Breast epithelium (tissue), 4 donors: ENCODE data around the gene PDIA2. TPM values are rescaled to one million over a fixed set of nuclear protein-coding genes. Genes with fewer than 3 reads are reported as not detected.

Source experiments
- DNase-seq, 2 donors: peaks; one replicate each; pipeline ENCODE4 v3.0.0-alpha.2; 2019; ENCODE audit warnings: low spot score in 2 of 2
- H3K27ac ChIP-seq, 2 donors: fragments of 200-600 bp; sonication (generic) in 1 of 2; one replicate each; pipeline ENCODE4 v1.5.1; 2016 to 2019; ENCODE audit warnings: mild to moderate bottlenecking in 1 of 2
- H3K27me3 ChIP-seq, 2 donors: fragments of 200-600 bp; sonication (generic) in 1 of 2; one replicate each; pipeline versions ENCODE4 v1.5.1 to v1.6.0; 2017 to 2019; ENCODE audit warnings: control low read depth in 1 of 2, mild to moderate bottlenecking in 1 of 2
- H3K36me3 ChIP-seq: fragments of 200-600 bp; one replicate; pipeline ENCODE4 v1.5.1; 2019
- H3K4me1 ChIP-seq, 2 donors: fragments of 200-600 bp; sonication (generic); one replicate each; pipeline ENCODE4 v1.5.1; 2016 to 2019; ENCODE audit warnings: control low read depth in 1 of 2
- H3K4me3 ChIP-seq, 3 donors: fragments of 200-600 bp; sonication (generic); 1 replicate in 2 of 3; 2 replicates in 1 of 3; pipeline ENCODE4 v1.5.1; 2016 to 2019; ENCODE audit warnings: mild to moderate bottlenecking in 3 of 3, moderate library complexity in 2 of 3
- H3K9me3 ChIP-seq, 2 donors: fragments of 200-600 bp; sonication (generic) in 1 of 2; one replicate each; pipeline ENCODE4 v1.5.1; 2016 to 2019; ENCODE audit warnings: control low read depth in 1 of 2
- POLR2A ChIP-seq: fragments of 450-650 bp; IDR thresholded peaks from one replicate; pipeline ENCODE4 v1.6.1; 2016; ENCODE audit warnings: antibody characterized with exemption, mild to moderate bottlenecking, moderate library complexity
- POLR2AphosphoS5 ChIP-seq, 3 donors: sonication (generic); formaldehyde crosslinking; IDR thresholded peaks; one replicate each; pipeline ENCODE4 v1.6.1; 2017; ENCODE audit warnings: antibody characterized with exemption in 3 of 3
- intact Hi-C: fragments of 100-400 bp; cut with DNase I; formaldehyde crosslinking; loops from one replicate; pipeline ENCODE4 v1.15.1; 2023; ENCODE audit warnings: low total_unique reads
- total RNA-seq, 3 donors: library from RNA; depleted of rRNA; stranded (reverse); fragments of >200 nt; gene quantifications; one replicate each; pipeline ENCODE4 v1.1.0, GENCODE V29; 2016
- TF ChIP-seq, protein P1 (sequence below), 3 donors: fragments of 450-650 bp; IDR thresholded peaks; one replicate each; pipeline ENCODE4 v1.5.1; 2016 to 2017; ENCODE audit warnings: antibody characterized with exemption in 3 of 3, mild to moderate bottlenecking in 3 of 3, moderate library complexity in 3 of 3

Gene PDIA2
- total RNA-seq, 3 donors from 2014 or later = not detected

DNA sequence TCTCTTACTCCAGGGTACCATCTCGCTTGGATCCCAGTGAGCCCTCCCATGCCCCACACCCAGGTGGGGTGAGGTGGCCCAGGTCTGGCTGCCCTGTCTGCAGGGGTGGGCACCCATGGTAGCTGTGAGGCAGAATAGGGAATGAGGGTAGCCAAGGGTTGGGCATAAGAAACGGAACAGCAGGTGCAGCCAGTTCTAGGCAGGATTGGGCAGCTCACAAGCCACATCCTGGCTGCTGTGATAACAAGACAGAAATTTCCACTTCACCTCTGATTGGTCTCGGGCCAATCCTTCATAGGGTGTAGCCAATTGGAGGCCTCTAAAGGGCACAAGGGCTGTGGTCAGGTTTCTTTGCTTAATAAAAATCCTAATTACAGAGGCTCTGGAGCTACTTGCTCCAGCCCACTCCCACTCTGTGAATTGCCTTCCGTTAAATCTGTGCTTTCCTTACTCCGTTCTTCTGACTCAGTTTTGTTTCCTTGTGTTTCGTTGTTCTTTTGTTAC is 4.0 kb upstream of the PDIA2 start:
- no peak for TF ChIP-seq POLR2AphosphoS5 (IDR thresholded peaks at IDR 0.05)
- no peak for TF ChIP-seq POLR2A
- TF ChIP-seq, protein P1, sequence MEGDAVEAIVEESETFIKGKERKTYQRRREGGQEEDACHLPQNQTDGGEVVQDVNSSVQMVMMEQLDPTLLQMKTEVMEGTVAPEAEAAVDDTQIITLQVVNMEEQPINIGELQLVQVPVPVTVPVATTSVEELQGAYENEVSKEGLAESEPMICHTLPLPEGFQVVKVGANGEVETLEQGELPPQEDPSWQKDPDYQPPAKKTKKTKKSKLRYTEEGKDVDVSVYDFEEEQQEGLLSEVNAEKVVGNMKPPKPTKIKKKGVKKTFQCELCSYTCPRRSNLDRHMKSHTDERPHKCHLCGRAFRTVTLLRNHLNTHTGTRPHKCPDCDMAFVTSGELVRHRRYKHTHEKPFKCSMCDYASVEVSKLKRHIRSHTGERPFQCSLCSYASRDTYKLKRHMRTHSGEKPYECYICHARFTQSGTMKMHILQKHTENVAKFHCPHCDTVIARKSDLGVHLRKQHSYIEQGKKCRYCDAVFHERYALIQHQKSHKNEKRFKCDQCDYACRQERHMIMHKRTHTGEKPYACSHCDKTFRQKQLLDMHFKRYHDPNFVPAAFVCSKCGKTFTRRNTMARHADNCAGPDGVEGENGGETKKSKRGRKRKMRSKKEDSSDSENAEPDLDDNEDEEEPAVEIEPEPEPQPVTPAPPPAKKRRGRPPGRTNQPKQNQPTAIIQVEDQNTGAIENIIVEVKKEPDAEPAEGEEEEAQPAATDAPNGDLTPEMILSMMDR (IDR thresholded peaks at IDR 0.05) = no peak
- Histone ChIP-seq H3K4me1 (peaks cover 6 to 13% of the 10 kb centered on the region in 2 donors), H3K36me3 (no peaks in the 10 kb centered on the region), H3K4me3 (no peak overlapping the region), H3K27ac (no peak overlapping the region), H3K27me3 (peaks cover 7 to 43% of the 10 kb centered on the region in 2 donors), H3K9me3 (no peaks in the 10 kb centered on the region)
- DNase-seq = no peak
- intact Hi-C loops = no loop called here

DNA sequence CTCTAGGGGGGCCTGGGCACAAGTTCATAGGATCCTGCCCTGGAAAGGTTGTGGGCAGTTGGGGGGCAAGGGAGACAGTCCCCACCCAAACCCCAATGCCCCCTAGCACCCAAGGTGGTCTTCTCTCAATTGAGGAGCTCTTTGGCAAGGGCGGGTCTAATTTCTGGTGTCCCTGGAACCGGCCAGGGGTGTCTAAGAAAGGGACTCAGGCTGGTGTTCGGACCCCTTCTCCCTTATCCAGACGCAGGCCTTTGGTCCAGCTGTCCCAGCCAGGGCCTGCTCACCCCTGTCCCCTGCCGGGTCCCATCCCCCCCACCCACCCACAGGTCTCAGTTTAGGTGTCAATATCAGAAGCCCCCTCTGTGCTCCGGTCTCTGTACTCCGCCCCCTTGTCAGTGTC is 3.4 kb upstream of the PDIA2 start:
- intact Hi-C loops = no loop called here
- TF ChIP-seq, protein P1 (IDR thresholded peaks at IDR 0.05) = no peak
- H3K4me1 ChIP-seq = peaks cover 6 to 13% of the 10 kb centered on the region in 2 donors
- peaks cover 7 to 41% of the 10 kb centered on the region in 2 donors for H3K27me3 ChIP-seq
- H3K9me3 ChIP-seq = no peaks in the 10 kb centered on the region
- H3K4me3 ChIP-seq = no peak overlapping the region
- H3K27ac ChIP-seq = no peak overlapping the region
- no peak for DNase-seq
- no peaks in the 10 kb centered on the region for H3K36me3 ChIP-seq

DNA sequence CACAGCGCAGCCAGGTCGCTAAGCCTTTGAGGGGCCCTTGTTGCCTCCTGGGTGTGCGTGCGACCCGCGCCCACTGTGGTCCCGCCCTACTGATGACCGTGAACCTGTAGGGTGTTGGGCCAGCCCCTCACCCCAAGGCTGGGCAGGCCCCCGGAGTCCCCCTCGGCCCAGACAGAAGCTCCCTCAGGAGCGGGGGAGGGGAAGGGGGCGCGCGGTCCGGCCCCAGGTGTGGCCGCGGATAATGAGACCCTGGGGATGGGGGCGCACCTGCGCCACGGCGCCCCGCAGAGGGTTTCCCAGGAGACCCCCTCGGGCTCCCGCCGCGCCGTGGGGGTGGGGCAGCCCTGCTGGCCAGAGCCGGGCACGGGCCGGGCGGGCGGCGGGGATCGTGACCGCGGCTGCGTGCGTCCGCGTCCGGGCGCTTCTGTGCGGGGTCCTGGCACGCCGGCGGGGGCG is 2.9 kb upstream of the PDIA2 start:
- Histone ChIP-seq H3K4me3 (peak overlapping the region in 2 of 3 donors; percentile 28 to 62), H3K4me1 (peaks cover 6 to 9% of the 10 kb centered on the region in 2 donors), H3K9me3 (no peaks in the 10 kb centered on the region), H3K36me3 (no peaks in the 10 kb centered on the region), H3K27me3 (peaks cover 7 to 36% of the 10 kb centered on the region in 2 donors), H3K27ac (no peak overlapping the region)
- intact Hi-C loops = no loop called here
- no peak for DNase-seq
- no peak for TF ChIP-seq POLR2A
- no peak for TF ChIP-seq POLR2AphosphoS5 (IDR thresholded peaks at IDR 0.05)
- TF ChIP-seq, protein P1 (IDR thresholded peaks at IDR 0.05) = no peak

DNA sequence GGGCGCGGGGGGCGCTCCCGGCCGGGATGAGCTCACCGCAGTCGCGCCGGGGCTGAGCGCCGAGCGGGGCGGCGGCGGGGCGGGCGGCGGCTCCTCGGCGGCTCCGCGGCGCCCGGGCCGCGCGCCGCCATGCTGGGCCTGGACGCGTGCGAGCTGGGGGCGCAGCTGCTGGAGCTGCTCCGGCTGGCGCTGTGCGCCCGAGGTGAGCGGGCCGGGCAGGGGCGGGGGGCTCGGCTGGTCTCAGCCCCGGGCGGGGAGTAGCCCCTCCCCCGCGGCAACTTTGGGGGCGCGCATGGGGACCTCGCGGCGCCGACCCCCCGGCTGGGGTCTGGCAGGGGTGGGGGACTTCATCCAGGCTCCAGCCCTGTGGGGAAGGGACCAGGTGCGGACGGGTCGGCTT is 2.4 kb upstream of the PDIA2 start, which contains the start of gene ARHGDIG:
ARHGDIG (plus strand) TSS at position 40 of the 400 bp plus-strand sequence; CDS start at position 130, 90 bp downstream.
- peak within 1 kb of the TSS; percentile 19 to 62 (median 28) for H3K4me3 ChIP-seq
- DNase-seq = no peak
- H3K27me3 ChIP-seq = peaks cover 7 to 36% of the 10 kb centered on the region in 2 donors
- no peaks in the 10 kb centered on the region for H3K9me3 ChIP-seq
- H3K36me3 ChIP-seq = no peaks in the 10 kb centered on the region
- intact Hi-C loops = no loop called here
- TF ChIP-seq POLR2A (no peak), POLR2AphosphoS5 (IDR thresholded peaks at IDR 0.05) (no peak)
- TF ChIP-seq, protein P1 (IDR thresholded peaks at IDR 0.05) = no peak
- peaks cover 6 to 7% of the 10 kb centered on the region in 2 donors for H3K4me1 ChIP-seq
- no peak within 1 kb of the TSS for H3K27ac ChIP-seq

DNA sequence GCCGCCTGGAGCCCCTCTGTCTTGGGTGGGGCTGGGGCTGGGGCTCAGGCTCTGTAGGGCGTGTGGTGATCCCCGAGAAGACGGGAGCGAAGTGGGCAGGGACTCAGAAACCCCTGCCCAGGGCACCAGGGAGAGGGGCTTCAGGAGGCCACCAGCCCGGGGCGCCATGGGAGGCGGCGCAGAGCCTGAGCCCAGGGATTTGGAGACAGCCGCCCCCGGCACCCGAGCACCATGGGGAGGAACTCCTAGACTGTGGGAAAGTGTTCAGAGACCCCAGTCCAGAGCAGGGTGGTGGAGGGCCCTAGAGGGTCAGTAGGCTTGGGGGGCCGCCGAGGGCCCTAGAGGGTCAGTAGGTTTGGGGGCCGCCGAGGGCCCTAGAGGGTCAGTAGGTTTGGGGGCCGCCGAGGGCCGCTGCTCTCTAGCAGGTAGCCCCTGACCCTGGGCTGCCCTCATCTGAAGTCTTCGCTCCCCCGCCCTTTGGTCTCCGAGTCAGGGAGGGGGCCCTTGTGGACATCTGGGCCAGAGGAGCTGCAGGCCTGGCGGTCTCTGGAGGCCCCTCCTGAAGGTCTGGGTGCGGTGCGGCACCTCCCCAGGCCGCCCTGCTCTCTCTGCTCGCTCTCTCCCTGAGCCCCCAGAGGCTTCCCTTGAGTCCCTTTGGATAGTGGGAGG is 1.8 kb upstream of the PDIA2 start:
- DNase-seq = no peak
- peaks cover 6 to 7% of the 10 kb centered on the region in 2 donors for H3K4me1 ChIP-seq
- intact Hi-C loops = no loop called here
- no peak overlapping the region for H3K27ac ChIP-seq
- TF ChIP-seq POLR2A = no peak
- TF ChIP-seq, protein P1 (IDR thresholded peaks at IDR 0.05) = no peak
- TF ChIP-seq POLR2AphosphoS5 (IDR thresholded peaks at IDR 0.05) = no peak
- H3K9me3 ChIP-seq = no peaks in the 10 kb centered on the region
- peak overlapping the region; percentile 19 to 62 (median 23) for H3K4me3 ChIP-seq
- H3K36me3 ChIP-seq = no peaks in the 10 kb centered on the region
- H3K27me3 ChIP-seq = peaks cover 7 to 36% of the 10 kb centered on the region in 2 donors
